SK-N-SH (cell line): ENCODE measurements around the gene ZNF775. TPM values are rescaled to one million over a fixed set of nuclear protein-coding genes. Genes with fewer than 3 reads are reported as not detected.

ENCODE experiments used
- CTCF ChIA-PET: fragments of 300-600, 350-600 bp; formaldehyde crosslinking; extraction: SDS; loops from one replicate; lab custom pipeline; 2021; lab: Yijun Ruan, JAX
- POLR2A ChIA-PET: fragments of 350-600 bp; sonication (Branson Sonifier 250); formaldehyde crosslinking; extraction: SDS; loops from one replicate; lab custom pipeline; 2020; ENCODE audit warnings: antibody characterized with exemption, inconsistent platforms; lab: Yijun Ruan, JAX
- DNase-seq: peaks from one replicate; pipeline ENCODE4 v3.0.0; 2012
- H2AFZ ChIP-seq: fragments of 200-600 bp; sonication (generic); 2 replicates; pipeline ENCODE4 v1.8.1; 2016; ENCODE audit warnings: antibody characterized with exemption, mild to moderate bottlenecking, low read depth
- H3F3A ChIP-seq: fragments of 200-600 bp; sonication (generic); replicated peaks from 2 replicates; pipeline ENCODE3; 2016; ENCODE audit warnings: antibody characterized with exemption, mild to moderate bottlenecking; ENCODE audit not compliant: insufficient read depth
- H3K27ac ChIP-seq, 2 experiments: fragments of 200-500 bp in 1 of 2; fragments of 200-600 bp in 1 of 2; sonication (Bioruptor generic) in 1 of 2; sonication (generic), shearing (Covaris generic) in 1 of 2; 2 replicates each; pipeline versions ENCODE4 v1.5.1 to v1.6.1; 2014 to 2016; ENCODE audit warnings: low read depth in 2 of 2, inconsistent platforms in 1 of 2, low read length in 1 of 2, mild to moderate bottlenecking in 1 of 2, mixed read lengths in 1 of 2
- H3K27me3 ChIP-seq: fragments of 200-600 bp; sonication (generic), shearing (Covaris generic); 2 replicates; pipeline ENCODE4 v1.6.1; 2016; ENCODE audit warnings: mixed run types; ENCODE audit not compliant: insufficient read depth
- H3K36me3 ChIP-seq, 2 experiments: fragments of 200-500 bp in 1 of 2; fragments of 200-600 bp in 1 of 2; sonication (Bioruptor generic) in 1 of 2; sonication (generic) in 1 of 2; replicated peaks in 1 of 2; 2 replicates each; pipeline versions ENCODE3 to v1.5.1; 2014 to 2016; ENCODE audit warnings: low read length in 1 of 2, mild to moderate bottlenecking in 1 of 2; ENCODE audit not compliant: insufficient read depth in 2 of 2, control insufficient read depth in 1 of 2
- H3K4me1 ChIP-seq, 2 experiments: fragments of 200-500 bp in 1 of 2; fragments of 200-600 bp in 1 of 2; sonication (Bioruptor generic) in 1 of 2; sonication (generic), shearing (Covaris generic) in 1 of 2; 2 replicates each; pipeline versions ENCODE4 v1.5.1 to v1.6.1; 2014 to 2016; ENCODE audit warnings: low read depth in 1 of 2, low read length in 1 of 2, mixed run types in 1 of 2; ENCODE audit not compliant: insufficient read depth in 2 of 2, control insufficient read depth in 1 of 2
- H3K4me2 ChIP-seq: fragments of 200-600 bp; sonication (generic), shearing (Covaris generic); 2 replicates; pipeline ENCODE4 v1.6.1; 2017; ENCODE audit warnings: mixed run types
- H3K4me3 ChIP-seq, 2 experiments: fragments of 200-500 bp in 1 of 2; fragments of 200-600 bp in 1 of 2; sonication (Bioruptor generic) in 1 of 2; sonication (generic), shearing (Covaris generic) in 1 of 2; 2 replicates each; pipeline versions ENCODE4 v1.5.1 to v1.8.1; 2014 to 2016; ENCODE audit warnings: low read depth in 2 of 2, inconsistent platforms in 1 of 2, low read length in 1 of 2, mild to moderate bottlenecking in 1 of 2, mixed read lengths in 1 of 2, moderate library complexity in 1 of 2
- H3K79me2 ChIP-seq: fragments of 200-600 bp; sonication (generic); 2 replicates; pipeline ENCODE4 v1.8.1; 2017; ENCODE audit warnings: mild to moderate bottlenecking; ENCODE audit not compliant: insufficient read depth
- H3K9ac ChIP-seq: fragments of 200-600 bp; sonication (generic); 2 replicates; pipeline ENCODE4 v1.6.1; 2017; ENCODE audit warnings: mixed run types
- H3K9me2 ChIP-seq: fragments of 200-600 bp; sonication (generic); 2 replicates; pipeline ENCODE4 v1.6.1; 2017; ENCODE audit warnings: mixed run types
- H3K9me3 ChIP-seq: fragments of 200-600 bp; sonication (generic); 2 replicates; pipeline ENCODE4 v1.6.1; 2017; ENCODE audit warnings: mixed run types, mild to moderate bottlenecking, moderate library complexity
- H4K20me1 ChIP-seq: fragments of 200-600 bp; sonication (generic); 2 replicates; pipeline ENCODE4 v1.6.1; 2017; ENCODE audit warnings: mild to moderate bottlenecking, mixed run types; ENCODE audit not compliant: insufficient read depth
- CHD2 ChIP-seq: fragments of 150-350 bp; IDR thresholded peaks from 2 replicates; pipeline ENCODE4 v1.6.1; 2018; ENCODE audit warnings: low read length; ENCODE audit not compliant: partially characterized antibody
- EP300 ChIP-seq, 2 experiments: IDR thresholded peaks; 2 replicates each; pipeline versions ENCODE4 v1.4.0 to v1.6.1; 2012; ENCODE audit warnings: borderline replicate concordance in 1 of 2, low read depth in 1 of 2, low read length in 1 of 2
- EZH2phosphoT487 ChIP-seq: fragments of 200-600 bp; sonication (generic); IDR thresholded peaks from 2 replicates; pipeline ENCODE4 v1.6.1; 2017; ENCODE audit warnings: low read depth, mixed run types, mild to moderate bottlenecking, antibody characterized with exemption, moderate library complexity, borderline replicate concordance
- FOSL2 ChIP-seq: IDR thresholded peaks from 2 replicates; pipeline ENCODE4 v1.4.0; 2012; ENCODE audit warnings: low read depth, mild to moderate bottlenecking, moderate library complexity, borderline replicate concordance
- FOXJ3 ChIP-seq: sonication (generic); formaldehyde crosslinking; IDR thresholded peaks from 2 replicates; pipeline ENCODE4 v1.5.1; 2020; ENCODE audit warnings: mild to moderate bottlenecking, missing genetic modification reagents
- FOXM1 ChIP-seq: IDR thresholded peaks from 2 replicates; pipeline ENCODE4 v1.4.0; 2012; ENCODE audit warnings: low read depth, mild to moderate bottlenecking
- JUND ChIP-seq: IDR thresholded peaks from 2 replicates; pipeline ENCODE4 v1.4.0; 2012
- MEF2A ChIP-seq: IDR thresholded peaks from 2 replicates; pipeline ENCODE4 v1.4.0; 2012; ENCODE audit warnings: low read depth, borderline replicate concordance
- NFIC ChIP-seq: IDR thresholded peaks from 2 replicates; pipeline ENCODE4 v1.4.0; 2012; ENCODE audit warnings: borderline replicate concordance
- NRF1 ChIP-seq: IDR thresholded peaks from 2 replicates; pipeline ENCODE4 v1.6.1; 2012; ENCODE audit warnings: low read depth, mild to moderate bottlenecking, low read length
- RAD21 ChIP-seq: IDR thresholded peaks from 2 replicates; pipeline ENCODE4 v1.6.1; 2012; ENCODE audit warnings: mild to moderate bottlenecking, low read length
- RCOR1 ChIP-seq: fragments of 150-350 bp; IDR thresholded peaks from 2 replicates; pipeline ENCODE4 v1.6.1; 2017; ENCODE audit warnings: antibody characterized with exemption, low read length
- RXRA ChIP-seq: IDR thresholded peaks from 2 replicates; pipeline ENCODE4 v1.4.0; 2012; ENCODE audit warnings: low read depth, mild to moderate bottlenecking, borderline replicate concordance
- TAF1 ChIP-seq: IDR thresholded peaks from 2 replicates; pipeline ENCODE4 v1.6.1; 2012; ENCODE audit warnings: low read depth, mild to moderate bottlenecking, low read length, moderate library complexity, borderline replicate concordance
- TCF12 ChIP-seq: IDR thresholded peaks from 2 replicates; pipeline ENCODE4 v1.4.0; 2012
- WGBS: methylation state at CpG from one replicate; pipeline ENCODE4 v1.1.6; 2017; ENCODE audit warnings: low lambda C conversion rate; 5-methylcytosine and 5-hydroxymethylcytosine counted together
- polyA plus RNA-seq, 3 experiments: library from polyadenylated mRNA; depleted of rRNA; stranded (reverse); fragments of >200 nt; gene quantifications; 2 replicates each; pipeline ENCODE4 v1.2.3, GENCODE V29; 2012
- TF ChIP-seq, protein P1 (sequence below): IDR thresholded peaks from 2 replicates; pipeline ENCODE4 v1.4.0; 2012; ENCODE audit warnings: low read depth, borderline replicate concordance
- TF ChIP-seq, protein P2 (sequence below): IDR thresholded peaks from 2 replicates; pipeline ENCODE4 v1.4.0; 2012; ENCODE audit warnings: low read depth, borderline replicate concordance
- TF ChIP-seq, protein P3 (sequence below): IDR thresholded peaks from 2 replicates; pipeline ENCODE4; 2012
- TF ChIP-seq, protein P4 (sequence below): fragments of 200-600 bp; sonication (generic); IDR thresholded peaks from 2 replicates; pipeline ENCODE4 v1.6.1; 2017; ENCODE audit warnings: antibody characterized with exemption, mild to moderate bottlenecking, moderate library complexity

Gene ZNF775
- polyA plus RNA-seq, 1 of the 3 experiments (the other 2 are of a cell fraction) = 5.0 TPM

DNA sequence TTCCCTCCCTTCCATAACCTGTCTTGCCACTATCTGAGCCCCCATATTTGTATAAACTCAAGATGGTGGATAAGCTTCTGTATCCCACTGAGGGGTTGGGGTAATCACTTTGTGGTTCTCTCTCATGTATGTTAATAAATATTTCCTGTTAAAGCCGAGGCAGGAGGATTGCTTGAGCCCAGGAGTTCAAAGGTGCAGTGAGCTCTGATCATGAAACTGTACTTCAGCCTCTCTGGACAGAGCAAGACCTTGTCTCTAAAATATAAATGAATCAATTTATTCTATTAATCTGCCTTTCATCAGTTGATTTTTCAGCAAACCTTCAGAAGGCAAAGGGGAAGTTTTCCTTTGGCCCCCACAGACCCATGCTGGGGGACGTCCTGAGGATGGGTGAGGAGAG is 35.9 kb upstream of the ZNF775 start:
- Histone ChIP-seq H3K4me1 (no peaks in the 10 kb centered on the region; a peak in 1 of 4 replicates), H4K20me1 (no peaks in the 10 kb centered on the region), H3K4me2 (no peak overlapping the region), H3K9ac (no peak overlapping the region), H3F3A (no peaks in the 10 kb centered on the region), H3K9me3 (no peaks in the 10 kb centered on the region), H3K4me3 (no peak overlapping the region), H3K9me2 (no peaks in the 10 kb centered on the region), H3K36me3 (no peaks in the 10 kb centered on the region), H3K27ac (no peak overlapping the region), H3K79me2 (no peaks in the 10 kb centered on the region), H3K27me3 (peaks cover 8% of the 10 kb centered on the region; the same call in 1 of the 2 replicates), H2AFZ (no peak overlapping the region)
- no peak for DNase-seq
- 18% methylated on average over 2 of the region's 2 CpGs for WGBS
- no peak for TF ChIP-seq NRF1
- TF ChIP-seq, protein P1, sequence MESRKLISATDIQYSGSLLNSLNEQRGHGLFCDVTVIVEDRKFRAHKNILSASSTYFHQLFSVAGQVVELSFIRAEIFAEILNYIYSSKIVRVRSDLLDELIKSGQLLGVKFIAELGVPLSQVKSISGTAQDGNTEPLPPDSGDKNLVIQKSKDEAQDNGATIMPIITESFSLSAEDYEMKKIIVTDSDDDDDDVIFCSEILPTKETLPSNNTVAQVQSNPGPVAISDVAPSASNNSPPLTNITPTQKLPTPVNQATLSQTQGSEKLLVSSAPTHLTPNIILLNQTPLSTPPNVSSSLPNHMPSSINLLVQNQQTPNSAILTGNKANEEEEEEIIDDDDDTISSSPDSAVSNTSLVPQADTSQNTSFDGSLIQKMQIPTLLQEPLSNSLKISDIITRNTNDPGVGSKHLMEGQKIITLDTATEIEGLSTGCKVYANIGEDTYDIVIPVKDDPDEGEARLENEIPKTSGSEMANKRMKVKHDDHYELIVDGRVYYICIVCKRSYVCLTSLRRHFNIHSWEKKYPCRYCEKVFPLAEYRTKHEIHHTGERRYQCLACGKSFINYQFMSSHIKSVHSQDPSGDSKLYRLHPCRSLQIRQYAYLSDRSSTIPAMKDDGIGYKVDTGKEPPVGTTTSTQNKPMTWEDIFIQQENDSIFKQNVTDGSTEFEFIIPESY = no peak
- TF ChIP-seq EZH2phosphoT487 = no peak
- TF ChIP-seq RCOR1 = no peak
- TF ChIP-seq, protein P2, sequence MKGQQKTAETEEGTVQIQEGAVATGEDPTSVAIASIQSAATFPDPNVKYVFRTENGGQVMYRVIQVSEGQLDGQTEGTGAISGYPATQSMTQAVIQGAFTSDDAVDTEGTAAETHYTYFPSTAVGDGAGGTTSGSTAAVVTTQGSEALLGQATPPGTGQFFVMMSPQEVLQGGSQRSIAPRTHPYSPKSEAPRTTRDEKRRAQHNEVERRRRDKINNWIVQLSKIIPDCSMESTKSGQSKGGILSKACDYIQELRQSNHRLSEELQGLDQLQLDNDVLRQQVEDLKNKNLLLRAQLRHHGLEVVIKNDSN = no peak
- TF ChIP-seq FOXM1 = no peak
- no peak for TF ChIP-seq EP300 (IDR thresholded peaks at IDR 0.05; ENCODE audit: borderline replicate concordance in 1 of 2, low read depth in 1 of 2, low read length in 1 of 2)
- TF ChIP-seq MEF2A = no peak
- TF ChIP-seq, protein P3, sequence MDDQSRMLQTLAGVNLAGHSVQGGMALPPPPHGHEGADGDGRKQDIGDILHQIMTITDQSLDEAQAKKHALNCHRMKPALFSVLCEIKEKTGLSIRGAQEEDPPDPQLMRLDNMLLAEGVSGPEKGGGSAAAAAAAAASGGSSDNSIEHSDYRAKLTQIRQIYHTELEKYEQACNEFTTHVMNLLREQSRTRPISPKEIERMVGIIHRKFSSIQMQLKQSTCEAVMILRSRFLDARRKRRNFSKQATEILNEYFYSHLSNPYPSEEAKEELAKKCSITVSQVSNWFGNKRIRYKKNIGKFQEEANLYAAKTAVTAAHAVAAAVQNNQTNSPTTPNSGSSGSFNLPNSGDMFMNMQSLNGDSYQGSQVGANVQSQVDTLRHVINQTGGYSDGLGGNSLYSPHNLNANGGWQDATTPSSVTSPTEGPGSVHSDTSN = no peak
- no peak for TF ChIP-seq TAF1
- TF ChIP-seq CHD2 = no peak
- no peak for TF ChIP-seq RAD21
- TF ChIP-seq FOXJ3 = no peak
- no peak for TF ChIP-seq RXRA
- TF ChIP-seq FOSL2 = no peak
- TF ChIP-seq NFIC = no peak
- TF ChIP-seq, protein P4, sequence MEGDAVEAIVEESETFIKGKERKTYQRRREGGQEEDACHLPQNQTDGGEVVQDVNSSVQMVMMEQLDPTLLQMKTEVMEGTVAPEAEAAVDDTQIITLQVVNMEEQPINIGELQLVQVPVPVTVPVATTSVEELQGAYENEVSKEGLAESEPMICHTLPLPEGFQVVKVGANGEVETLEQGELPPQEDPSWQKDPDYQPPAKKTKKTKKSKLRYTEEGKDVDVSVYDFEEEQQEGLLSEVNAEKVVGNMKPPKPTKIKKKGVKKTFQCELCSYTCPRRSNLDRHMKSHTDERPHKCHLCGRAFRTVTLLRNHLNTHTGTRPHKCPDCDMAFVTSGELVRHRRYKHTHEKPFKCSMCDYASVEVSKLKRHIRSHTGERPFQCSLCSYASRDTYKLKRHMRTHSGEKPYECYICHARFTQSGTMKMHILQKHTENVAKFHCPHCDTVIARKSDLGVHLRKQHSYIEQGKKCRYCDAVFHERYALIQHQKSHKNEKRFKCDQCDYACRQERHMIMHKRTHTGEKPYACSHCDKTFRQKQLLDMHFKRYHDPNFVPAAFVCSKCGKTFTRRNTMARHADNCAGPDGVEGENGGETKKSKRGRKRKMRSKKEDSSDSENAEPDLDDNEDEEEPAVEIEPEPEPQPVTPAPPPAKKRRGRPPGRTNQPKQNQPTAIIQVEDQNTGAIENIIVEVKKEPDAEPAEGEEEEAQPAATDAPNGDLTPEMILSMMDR = no peak
- no peak for TF ChIP-seq TCF12
- TF ChIP-seq JUND = no peak
- CTCF ChIA-PET = interaction anchor here (0.7 to 1.9 kb wide), 4 partner anchors 11 to 78 kb away, joined by 3 to 5 read pairs (median 4); no protein-coding TSS in a partner anchor
- POLR2A ChIA-PET = no interaction called here
